VCaP (cell line): Measurements from ENCODE around the gene PARVB.

Experiments used
- H3K27ac ChIP-seq: fragments of 450-650 bp; 2 replicates; pipeline ENCODE4 v1.5.1; 2017
- CTCF ChIP-seq: fragments of 450-650 bp; conservative IDR thresholded peaks from 2 replicates; pipeline ENCODE4 v1.5.1; 2017; ENCODE audit warnings: mild to moderate bottlenecking, moderate library complexity

The PARVB gene

GRCh38 chr22:44063462-44064371 is 39.6 kb downstream of the PARVB start:
- no peak overlapping the region for H3K27ac ChIP-seq
- TF ChIP-seq CTCF: no peak

- no peak for TF ChIP-seq CTCF
- H3K27ac ChIP-seq: no peak overlapping the region
Observed at GRCh38 chr22:44067033-44067432, 42.9 kb downstream of the PARVB start.

DNA sequence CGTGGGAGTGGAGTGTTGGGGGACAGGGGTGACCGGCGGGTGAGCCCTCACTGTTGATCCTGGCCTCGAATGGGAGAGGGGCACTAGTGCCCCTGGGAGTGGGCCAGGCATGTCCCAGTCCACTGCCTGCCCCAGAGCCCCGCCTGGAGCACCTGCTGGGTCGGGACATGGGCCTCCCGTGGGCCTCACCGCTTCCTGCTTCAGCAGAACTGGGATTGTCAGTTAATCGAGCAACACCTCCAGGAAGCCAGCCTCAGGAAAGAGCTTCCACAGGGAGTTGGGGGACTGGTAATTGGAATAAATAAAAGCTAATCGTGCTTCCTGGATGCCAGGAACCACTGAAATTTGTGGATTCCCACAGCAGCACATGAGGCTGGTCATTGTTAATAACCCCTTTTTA is 43.8 kb downstream of the PARVB start:
- no peak overlapping the region for H3K27ac ChIP-seq
- TF ChIP-seq CTCF: no peak

GRCh38 chr22:44068422-44069191 is 44.5 kb downstream of the PARVB start:
- no peak overlapping the region for H3K27ac ChIP-seq
- no peak for TF ChIP-seq CTCF

- H3K27ac ChIP-seq: no peak overlapping the region
- TF ChIP-seq CTCF: no peak
Observed at GRCh38 chr22:44070029-44070428, 45.9 kb downstream of the PARVB start.

GRCh38 chr22:44071781-44072326 is 47.8 kb downstream of the PARVB start:
- H3K27ac ChIP-seq: no peak overlapping the region
- no peak for TF ChIP-seq CTCF

DNA sequence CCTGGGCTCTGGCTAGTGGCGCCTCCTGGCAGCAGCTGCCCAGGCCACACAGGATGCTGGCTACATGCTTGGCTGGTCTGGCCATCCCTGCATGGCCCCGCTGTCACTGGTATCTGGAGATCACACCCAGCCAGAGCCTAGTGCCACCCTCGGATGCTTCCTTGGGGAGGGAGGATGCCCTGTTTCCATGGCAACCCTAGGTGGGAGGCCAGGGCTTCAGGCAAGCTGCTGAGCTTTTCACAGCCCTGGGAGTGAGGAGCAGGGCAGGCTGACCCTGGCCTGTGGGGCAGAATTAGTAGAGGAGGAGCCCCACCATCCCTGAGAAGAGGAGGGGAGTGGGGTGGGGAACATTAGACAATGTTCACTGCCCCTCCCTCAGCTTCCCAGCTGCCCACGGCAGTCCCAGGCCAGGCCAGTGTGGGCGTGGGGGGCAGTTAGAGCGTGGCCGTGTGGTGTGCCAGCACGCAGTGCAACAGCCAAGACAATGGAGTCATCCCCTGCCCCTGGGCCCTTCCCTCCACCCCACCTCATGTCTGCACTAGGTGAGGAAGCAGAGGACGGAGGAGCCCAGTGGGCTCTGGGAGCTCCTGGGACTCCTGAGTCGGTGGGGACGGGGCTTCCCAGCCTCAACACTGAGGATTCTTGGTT is 50.4 kb downstream of the PARVB start:
- no peak for TF ChIP-seq CTCF
- H3K27ac ChIP-seq: no peak overlapping the region
